AG08395 (cell line): ENCODE results near the gene AFAP1.

Source experiments
- DNase-seq: peaks from one replicate; pipeline ENCODE4 v3.0.0; 2012; ENCODE audit warnings: mixed read lengths, low spot score

Gene AFAP1

DNA sequence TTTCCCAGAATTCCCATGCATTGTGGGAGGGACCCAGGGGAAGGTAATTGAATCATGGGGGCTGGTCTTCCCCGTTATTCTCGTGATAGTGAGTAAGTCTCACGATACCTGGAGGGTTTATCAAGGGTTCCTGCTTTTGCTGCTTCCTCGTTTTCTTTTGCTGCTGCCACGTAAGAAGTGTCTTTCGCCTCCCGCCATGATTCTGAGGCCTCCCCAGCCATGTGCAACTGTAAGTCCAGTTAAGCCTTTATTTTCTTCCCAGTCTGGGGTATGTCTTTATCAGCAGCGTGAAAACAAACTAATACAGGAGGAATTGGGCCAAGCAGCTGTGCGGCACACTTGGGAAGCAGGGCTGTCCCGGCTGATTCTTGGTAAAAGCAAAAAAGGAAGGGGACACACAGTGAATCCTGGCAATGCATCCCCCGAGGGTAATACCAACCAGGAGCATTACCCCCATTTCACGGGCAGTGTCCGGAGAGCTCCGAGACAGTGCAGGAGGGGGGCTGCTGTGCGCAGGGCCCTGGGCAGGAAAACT lies 185.7 kb downstream of the AFAP1 start:
- no peak for DNase-seq

- DNase-seq, result no peak
Measured at GRCh38 chr4:7753271-7753670, 186.4 kb downstream of the AFAP1 start.

- DNase-seq, result no peak
Measured at GRCh38 chr4:7752649-7753048, 187.0 kb downstream of the AFAP1 start.

DNA sequence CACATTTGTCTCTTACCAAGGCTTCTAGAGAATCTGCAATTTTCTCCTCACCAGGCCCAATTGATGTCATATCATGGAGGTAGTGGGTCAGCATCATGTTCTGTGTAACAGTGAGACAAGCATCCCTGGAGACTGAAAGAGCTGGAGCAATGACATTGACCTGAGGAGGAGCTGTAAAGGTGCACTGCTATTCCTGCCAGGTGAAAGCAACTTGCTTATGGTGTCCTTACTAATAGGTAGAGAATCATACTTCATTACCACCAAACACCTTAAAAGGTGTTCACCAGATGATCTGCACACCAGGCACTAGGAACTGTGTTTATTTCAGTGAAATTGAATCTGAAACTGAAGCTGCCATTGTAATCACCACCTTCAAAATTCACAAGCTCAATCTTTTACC lies 188.7 kb downstream of the AFAP1 start:
- DNase-seq, result no peak

DNA sequence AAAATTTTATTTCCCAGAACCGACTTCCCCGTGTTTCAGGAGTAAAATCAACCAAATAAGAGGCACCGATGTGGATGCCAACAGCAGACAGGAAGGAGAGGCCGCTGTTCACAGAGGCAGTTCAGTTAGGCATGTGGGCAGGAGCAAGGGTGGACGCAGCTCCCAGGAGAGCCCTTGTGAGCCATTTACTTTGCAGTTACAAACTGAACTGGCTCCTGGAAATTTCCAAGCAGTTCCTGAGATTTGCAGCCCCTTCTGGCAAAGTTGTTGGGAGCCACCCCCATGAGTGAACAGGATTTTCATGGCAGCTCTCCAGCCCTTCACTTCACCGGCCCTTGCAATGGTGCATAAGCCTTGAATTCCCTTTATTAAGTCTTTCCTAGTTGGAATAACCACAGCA lies 189.1 kb downstream of the AFAP1 start:
- no peak for DNase-seq

DNA sequence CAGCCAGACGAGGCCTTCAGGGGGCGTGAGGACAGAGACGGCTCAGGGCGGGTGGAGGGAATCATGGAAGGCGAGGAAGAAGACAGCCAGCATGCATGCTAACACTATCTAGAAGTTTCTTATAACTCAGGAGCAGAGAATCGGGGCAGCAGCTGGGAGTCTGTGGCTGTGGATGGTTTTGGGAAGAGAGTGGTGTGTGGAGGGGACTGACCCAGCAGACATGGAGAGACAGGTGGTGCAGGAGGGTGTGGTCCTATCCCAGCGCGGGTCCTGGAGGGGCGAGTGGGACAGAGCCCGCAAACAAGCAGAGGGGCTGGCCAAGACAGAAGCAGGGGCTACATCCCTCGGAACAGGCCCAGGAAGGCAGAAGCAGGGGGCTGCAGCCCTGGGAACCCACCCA lies 192.1 kb downstream of the AFAP1 start:
- DNase-seq, result no peak

GRCh38 chr4:7747062-7747385 lies 192.6 kb downstream of the AFAP1 start:
- no peak for DNase-seq

- DNase-seq, result no peak
Measured at GRCh38 chr4:7746351-7747061, 193.2 kb downstream of the AFAP1 start.

DNA sequence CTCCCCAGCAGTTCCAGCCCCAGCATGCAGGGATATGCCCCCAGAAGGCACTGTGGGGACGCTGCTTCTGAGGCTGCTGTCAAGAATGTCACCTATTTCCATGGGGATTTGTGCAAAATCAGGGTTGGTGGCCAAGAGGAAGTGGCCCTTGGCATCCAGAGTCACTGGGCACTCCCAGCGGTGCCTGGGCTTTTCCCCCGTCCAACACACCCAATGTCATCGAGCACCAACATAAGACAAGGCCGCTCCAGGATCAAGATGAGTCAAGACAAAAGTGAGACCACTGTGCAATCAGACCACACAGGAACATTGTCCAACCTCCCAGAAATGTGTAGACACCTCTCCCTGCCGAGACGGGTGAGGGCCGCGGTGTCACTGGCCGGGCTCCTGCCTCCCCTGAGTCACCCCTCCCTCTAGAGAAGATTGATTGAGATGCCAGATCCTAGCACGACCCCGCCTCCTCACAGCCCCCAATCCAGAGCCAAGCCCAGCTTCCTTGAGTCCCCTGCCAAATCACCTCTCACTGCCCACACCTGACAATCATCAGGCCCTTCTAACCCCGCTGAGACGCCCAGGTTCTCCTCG lies 194.3 kb downstream of the AFAP1 start:
- no peak for DNase-seq

DNA sequence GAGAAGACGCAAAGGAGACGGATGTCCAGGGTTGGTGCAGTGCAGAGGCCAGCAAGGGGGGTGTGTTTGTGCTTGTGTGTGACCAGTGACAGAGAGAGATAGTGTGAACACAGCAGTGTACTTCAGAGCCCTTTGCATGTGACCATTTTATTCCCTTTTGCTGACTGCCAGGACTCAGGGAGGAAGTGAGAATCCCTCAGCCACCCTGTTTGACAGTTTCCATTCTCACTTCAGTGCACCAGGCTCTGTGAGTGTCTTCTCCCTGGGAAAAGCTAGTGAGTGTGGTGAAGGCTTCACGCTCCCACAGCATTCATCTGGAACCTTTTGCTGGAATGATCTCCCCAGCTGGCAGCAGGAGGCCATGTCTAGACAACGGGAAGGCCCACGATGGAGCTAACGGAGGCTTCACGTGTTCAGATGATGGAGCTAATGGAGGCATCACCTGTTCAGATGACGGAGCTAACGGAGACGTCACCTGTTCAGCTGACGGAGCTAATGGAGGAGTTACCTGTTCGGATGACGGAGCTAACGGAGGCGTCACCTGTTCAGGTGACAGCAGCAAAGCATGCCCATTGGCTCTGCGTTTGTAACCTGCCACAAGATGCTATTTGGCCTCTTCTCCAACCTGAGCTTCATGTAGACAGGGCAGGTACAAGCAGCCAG lies 195.4 kb downstream of the AFAP1 start:
- no peak for DNase-seq

- no peak for DNase-seq
Measured at GRCh38 chr4:7742807-7743280, 196.8 kb downstream of the AFAP1 start.

GRCh38 chr4:7741946-7742806 lies 197.5 kb downstream of the AFAP1 start:
- no peak for DNase-seq

- no peak for DNase-seq
Measured at GRCh38 chr4:7740866-7741525, 198.7 kb downstream of the AFAP1 start.

GRCh38 chr4:7739918-7740865 lies 199.5 kb downstream of the AFAP1 start:
- DNase-seq, result no peak

DNA sequence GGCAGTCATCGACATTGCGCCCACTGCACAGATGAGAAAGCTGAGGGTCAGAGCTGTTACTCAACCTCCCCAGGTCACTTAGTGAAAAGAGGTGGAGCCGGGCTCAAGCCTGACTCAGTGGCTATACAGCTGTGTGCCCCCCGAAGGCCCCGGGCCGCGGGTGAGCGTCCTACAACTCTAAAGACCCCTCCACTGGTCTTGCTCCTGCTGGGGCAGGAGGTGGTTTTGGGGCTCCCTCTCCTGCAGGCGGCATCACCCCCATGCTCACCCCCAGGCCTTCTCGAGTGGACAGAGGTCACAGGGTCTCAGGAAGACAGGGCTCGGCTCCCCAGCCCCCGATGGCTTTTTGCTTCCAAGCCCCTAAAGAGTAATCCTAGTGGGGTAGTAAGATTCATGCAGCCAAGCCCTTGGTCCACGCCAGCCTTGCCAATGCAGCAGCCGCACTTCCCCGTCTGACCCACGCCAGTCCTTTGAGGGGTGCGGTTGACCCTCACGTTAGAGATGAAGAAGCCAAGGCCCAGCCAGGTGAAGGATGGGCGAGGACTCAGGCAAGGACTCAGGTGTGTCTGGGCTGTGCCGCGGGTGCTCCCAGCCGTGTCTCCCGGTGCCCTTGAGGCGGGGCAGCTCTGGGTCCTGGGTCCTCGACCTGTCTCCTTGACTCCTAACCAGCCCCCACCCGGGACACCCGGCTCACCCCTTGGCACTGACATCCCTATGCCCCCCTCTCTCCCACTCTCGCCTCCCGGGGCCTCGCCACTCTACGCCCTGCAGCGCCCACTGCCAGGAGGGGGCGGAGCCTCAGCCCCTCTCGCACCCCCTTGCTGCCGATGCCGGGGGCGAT lies 200.4 kb downstream of the AFAP1 start:
- DNase-seq, result no peak

GRCh38 chr4:7738458-7739076 lies 201.1 kb downstream of the AFAP1 start:
- DNase-seq, result no peak

DNA sequence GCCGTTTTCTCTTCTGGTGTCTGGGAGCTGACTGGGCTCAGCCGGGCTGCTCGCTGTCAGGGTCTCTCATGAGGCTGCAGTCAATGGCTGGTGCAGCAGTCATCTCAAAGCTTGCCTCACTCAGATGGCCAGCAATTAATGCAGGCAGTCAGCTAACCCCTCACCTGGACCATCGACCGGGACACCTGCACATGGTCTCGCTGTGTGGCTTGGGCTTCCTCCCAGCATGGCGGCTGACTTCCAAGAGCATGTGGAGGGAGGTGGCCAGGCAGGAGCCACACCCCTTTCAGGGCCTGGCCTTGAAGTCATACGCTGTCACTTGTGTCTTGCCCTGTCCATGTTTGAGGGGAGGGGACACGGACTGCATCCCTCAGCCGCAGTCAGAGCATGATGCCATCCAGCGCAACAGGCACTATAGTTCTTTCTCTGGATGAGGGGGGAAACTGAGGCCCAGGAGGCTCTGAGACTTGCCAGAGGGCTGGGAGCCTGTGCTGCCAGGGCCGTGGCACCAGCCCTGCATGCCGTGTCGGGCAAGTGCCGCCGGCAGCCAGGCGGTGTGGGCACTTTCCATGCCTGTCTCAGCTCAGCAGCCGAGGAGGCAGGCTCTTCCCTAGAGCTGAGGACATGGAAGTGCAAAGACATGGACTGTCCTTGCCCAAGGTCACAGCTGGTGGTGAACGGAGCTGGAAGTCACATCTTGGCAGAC lies 201.8 kb downstream of the AFAP1 start:
- no peak for DNase-seq

- no peak for DNase-seq
Measured at GRCh38 chr4:7737268-7737645, 202.4 kb downstream of the AFAP1 start.
